Endothelial cell of umbilical vein (primary cell): Measurements from ENCODE around the gene GID4. TPM values are rescaled to one million over a fixed set of nuclear protein-coding genes. Genes with fewer than 3 reads are reported as not detected.

Experiments used
- BruUV-seq: library from RNA; stranded (reverse); fragments of 400-500 nt; replicated peaks from 2 replicates; lab custom pipeline; 2021; lab: Mats Ljungman, UMichigan
- CTCF ChIA-PET: fragments of 300-600, 350-600 bp; sonication (Branson Sonifier 250); formaldehyde crosslinking; loops from one replicate; lab custom pipeline; 2021; ENCODE audit warnings: antibody characterized with exemption, inconsistent platforms; lab: Charles Lee
- POLR2A ChIA-PET: fragments of 300-600, 350-600 bp; sonication (Branson Sonifier 250); formaldehyde crosslinking; loops from one replicate; lab custom pipeline; 2021; ENCODE audit warnings: antibody characterized with exemption, inconsistent platforms; lab: Charles Lee
- DNase-seq: peaks from one replicate; pipeline ENCODE4 v3.0.0-alpha.2; 2011; ENCODE audit warnings: low read depth, low spot score
- FAIRE-seq: peaks from 2 replicates; lab custom pipeline; 2011; peaks lifted over from hg19 to GRCh38; lab: Jason Lieb, UNC
- H2AFZ ChIP-seq: 2 replicates; pipeline ENCODE4 v1.6.0; 2012; ENCODE audit warnings: low read depth, low read length, control low read depth, inconsistent platforms
- H3K27ac ChIP-seq: 2 replicates; pipeline ENCODE4 v1.5.1; 2011; ENCODE audit warnings: low read depth, mild to moderate bottlenecking, control low read depth, low read length, moderate library complexity; ENCODE audit not compliant: insufficient read depth
- H3K27me3 ChIP-seq, 2 experiments: 2 replicates each; pipeline versions ENCODE4 v1.6.0 to v1.6.1; 2011; ENCODE audit warnings: low read length in 2 of 2, mixed read lengths in 1 of 2; ENCODE audit not compliant: control insufficient read depth in 2 of 2, insufficient read depth in 2 of 2
- H3K36me3 ChIP-seq, 2 experiments: 2 replicates in 1 of 2; 3 replicates in 1 of 2; pipeline ENCODE4 v1.5.1; 2011; ENCODE audit warnings: low read length in 2 of 2, mild to moderate bottlenecking in 1 of 2, moderate library complexity in 1 of 2; ENCODE audit not compliant: control insufficient read depth in 2 of 2, insufficient read depth in 2 of 2; ENCODE audit errors: extremely low read depth in 1 of 2
- H3K4me1 ChIP-seq: 3 replicates; pipeline ENCODE4 v1.5.1; 2011; ENCODE audit warnings: mild to moderate bottlenecking, low read length; ENCODE audit not compliant: control insufficient read depth, insufficient read depth; ENCODE audit errors: extremely low read depth
- H3K4me2 ChIP-seq: 2 replicates; pipeline ENCODE4 v1.6.1; 2011; ENCODE audit warnings: low read length, control low read depth, mixed read lengths; ENCODE audit not compliant: insufficient read depth
- H3K4me3 ChIP-seq, 3 experiments: fragments of 200-600 bp in 1 of 3; sonication (generic), shearing (Covaris generic) in 1 of 3; replicated peaks in 1 of 3; 2 replicates each; pipeline ENCODE4 v1.5.1; 2011 to 2016; ENCODE audit warnings: control low read depth in 3 of 3, low read length in 3 of 3, mild to moderate bottlenecking in 2 of 3, inconsistent platforms in 1 of 3, low read depth in 1 of 3, moderate library complexity in 1 of 3; ENCODE audit not compliant: insufficient read depth in 1 of 3
- H3K79me2 ChIP-seq: 2 replicates; pipeline ENCODE4 v1.6.0; 2012; ENCODE audit warnings: low read length, inconsistent platforms; ENCODE audit not compliant: control insufficient read depth, insufficient read depth
- H3K9ac ChIP-seq: replicated peaks from 2 replicates; pipeline ENCODE3; 2011; ENCODE audit warnings: low read length, control low read depth; ENCODE audit not compliant: insufficient read depth; ENCODE audit errors: extremely low read depth
- H3K9me1 ChIP-seq: replicated peaks from 3 replicates; pipeline ENCODE4 v1.6.0; 2011; ENCODE audit warnings: mild to moderate bottlenecking, low read length; ENCODE audit not compliant: control insufficient read depth, insufficient read depth; ENCODE audit errors: extremely low read depth
- H3K9me3 ChIP-seq: replicated peaks from 2 replicates; pipeline ENCODE4 v1.5.1; 2012; ENCODE audit warnings: low read length, inconsistent platforms; ENCODE audit not compliant: control insufficient read depth, insufficient read depth
- H4K20me1 ChIP-seq: replicated peaks from 2 replicates; pipeline ENCODE3; 2011; ENCODE audit warnings: mild to moderate bottlenecking, low read length; ENCODE audit not compliant: control insufficient read depth, insufficient read depth; ENCODE audit errors: extremely low read depth
- CTCF ChIP-seq, 2 donors: IDR thresholded peaks; 1 replicate in 1 of 2; 2 replicates in 1 of 2; pipeline ENCODE4 v1.5.1; 2011; ENCODE audit warnings: low read length in 2 of 2, mild to moderate bottlenecking in 2 of 2, moderate library complexity in 2 of 2, control low read depth in 1 of 2, inconsistent platforms in 1 of 2, low read depth in 1 of 2; ENCODE audit not compliant: insufficient read depth in 1 of 2; ENCODE audit errors: extremely low read depth in 1 of 2
- EZH2 ChIP-seq: IDR thresholded peaks from 2 replicates; pipeline ENCODE4 v1.6.1; 2012; ENCODE audit warnings: borderline replicate concordance, low read depth, mild to moderate bottlenecking, moderate library complexity, low read length, inconsistent platforms; ENCODE audit not compliant: severe bottlenecking
- FOS ChIP-seq: IDR thresholded peaks from 2 replicates; pipeline ENCODE4 v1.6.1; 2011; ENCODE audit warnings: mild to moderate bottlenecking, low read length, moderate library complexity, borderline replicate concordance; ENCODE audit not compliant: insufficient read depth
- GATA2 ChIP-seq: IDR thresholded peaks from 2 replicates; pipeline ENCODE4 v1.7.0; 2011; ENCODE audit warnings: low read depth, mild to moderate bottlenecking, moderate library complexity, mixed read lengths, low read length; ENCODE audit not compliant: insufficient read length, insufficient read depth
- JUN ChIP-seq: IDR thresholded peaks from 2 replicates; pipeline ENCODE4 v1.6.1; 2011; ENCODE audit warnings: borderline replicate concordance, low read depth; ENCODE audit not compliant: insufficient read length, insufficient read depth
- MYC ChIP-seq: IDR thresholded peaks from one replicate; pipeline ENCODE4 v1.6.1; 2011; ENCODE audit warnings: mild to moderate bottlenecking, low read depth, low read length
- POLR2A ChIP-seq: IDR thresholded peaks from 2 replicates; pipeline ENCODE4 v1.6.1; 2012; ENCODE audit warnings: low read depth, mild to moderate bottlenecking, control low read depth, low read length
- POLR2AphosphoS5 ChIP-seq: IDR thresholded peaks from 2 replicates; pipeline ENCODE4 v1.6.1; 2012; ENCODE audit warnings: low read depth, mild to moderate bottlenecking, control low read depth, low read length, moderate library complexity; ENCODE audit not compliant: insufficient read depth
- dilution Hi-C: fragments of 300-500 bp; cut with MboI; formaldehyde crosslinking; loops from one replicate; pipeline ENCODE4 v1.15.0; 2019; ENCODE audit warnings: low sequenced_read_pairs; ENCODE audit not compliant: extremely low pct_ligation_motif_present
- intact Hi-C: fragments of 100-400 bp; cut with micrococcal nuclease; formaldehyde crosslinking; loops from one replicate; pipeline ENCODE4 v1.10.0; 2022
- polyA plus RNA-seq, 4 experiments: library from polyadenylated mRNA; depleted of rRNA in 3 of 4; stranded (reverse) in 3 of 4; unstranded in 1 of 4; fragments of >200 nt; gene quantifications; 2 replicates each; pipeline versions ENCODE4 v1.2.1 to v1.2.3, GENCODE V29; 2011 to 2012; ENCODE audit warnings: missing spikeins in 1 of 4
- total RNA-seq: library from RNA; stranded (reverse); gene quantifications from 2 replicates; pipeline ENCODE4 v1.2.3, GENCODE V29; 2021
- TF ChIP-seq, protein P1 (sequence below): IDR thresholded peaks from 2 replicates; pipeline ENCODE4 v1.6.1; 2011; ENCODE audit not compliant: insufficient read depth, insufficient read length

Gene GID4
- total and polyA plus RNA-seq, 2 donors (not counting 3 experiments of a cell fraction or from before 2014, with no cell fraction given), result 6.4 to 11.3 TPM

- dilution Hi-C loops (no loop called here), intact Hi-C loops (no loop called here)
- TF ChIP-seq EZH2 (no peak), JUN (no peak), GATA2 (no peak), FOS (no peak), POLR2AphosphoS5 (no peak), POLR2A (no peak), CTCF (IDR thresholded peaks at IDR 0.05; ENCODE audit: extremely low read depth in 1 of 2, insufficient read depth in 1 of 2, low read depth in 1 of 2, low read length in 2 of 2) (no peak), MYC (no peak)
- TF ChIP-seq, protein P1, sequence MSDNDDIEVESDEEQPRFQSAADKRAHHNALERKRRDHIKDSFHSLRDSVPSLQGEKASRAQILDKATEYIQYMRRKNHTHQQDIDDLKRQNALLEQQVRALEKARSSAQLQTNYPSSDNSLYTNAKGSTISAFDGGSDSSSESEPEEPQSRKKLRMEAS, result no peak
- no peak overlapping the region for H3K27ac ChIP-seq
- H3K4me1 ChIP-seq, result no peaks in the 10 kb centered on the region
- FAIRE-seq (no peak), DNase-seq (no peak)
- no peak overlapping the region for H2AFZ ChIP-seq
- H4K20me1 ChIP-seq, result no peaks in the 10 kb centered on the region
- H3K9me3 ChIP-seq, result no peaks in the 10 kb centered on the region
- ChIA-PET CTCF (interaction anchor here (1.1 to 1.9 kb wide), 2 partner anchors 30 to 83 kb away, joined by 4 read pairs; no protein-coding TSS in a partner anchor), POLR2A (no interaction called here)
- no peak overlapping the region for H3K4me2 ChIP-seq
- no peaks in the 10 kb centered on the region for H3K9me1 ChIP-seq
- no peaks in the 10 kb centered on the region for H3K36me3 ChIP-seq
- H3K79me2 ChIP-seq, result no peaks in the 10 kb centered on the region
- H3K9ac ChIP-seq, result no peak overlapping the region
- no TSS peak for BruUV-seq
- no peaks in the 10 kb centered on the region for H3K27me3 ChIP-seq
- H3K4me3 ChIP-seq, result no peak overlapping the region
These were observed 37.0 kb upstream of the GID4 start for GRCh38 chr17:18002171-18002570.
